K562 (cell line): ENCODE results near the gene GDF15. TPM values are rescaled to one million over a fixed set of nuclear protein-coding genes. Genes with fewer than 3 reads are reported as not detected.

ENCODE experiments used
- ARID4B ChIP-seq: sonication (generic); formaldehyde crosslinking; IDR thresholded peaks from 2 replicates; pipeline ENCODE4 v1.8.0; 2022; ENCODE audit warnings: mild to moderate bottlenecking, missing genetic modification reagents
- ATF4 ChIP-seq: fragments of 450-650 bp; formaldehyde crosslinking; IDR thresholded peaks from 2 replicates; pipeline ENCODE4 v1.4.0; 2022; ENCODE audit warnings: mild to moderate bottlenecking, moderate library complexity
- CHD1 ChIP-seq: fragments of 200-600 bp; sonication (generic); IDR thresholded peaks from one replicate; pipeline ENCODE4 v1.6.1; 2012; ENCODE audit warnings: mild to moderate bottlenecking, moderate library complexity, low read length, inconsistent platforms
- LCOR ChIP-seq: sonication (generic); formaldehyde crosslinking; IDR thresholded peaks from 2 replicates; pipeline ENCODE4 v1.8.0; 2022; ENCODE audit warnings: mild to moderate bottlenecking, missing genetic modification reagents
- POLR2A ChIP-seq: fragments of 450-650 bp; conservative IDR thresholded peaks from 2 replicates; pipeline ENCODE4 v1.6.1; 2016
- PRDM10 ChIP-seq: fragments of 450-650 bp; IDR thresholded peaks from 2 replicates; pipeline ENCODE4 v1.6.1; 2018; ENCODE audit not compliant: partially characterized antibody
- RBM22 ChIP-seq: fragments of 200-400 bp; formaldehyde crosslinking; IDR thresholded peaks from 2 replicates; pipeline ENCODE4 v1.6.1; 2018; ENCODE audit warnings: low read length, low read depth; ENCODE audit not compliant: poor library complexity, severe bottlenecking
- SOX6 ChIP-seq: fragments of 450-650 bp; IDR thresholded peaks from 2 replicates; pipeline ENCODE4 v1.6.1; 2014; ENCODE audit warnings: mild to moderate bottlenecking
- ZBTB7A ChIP-seq: IDR thresholded peaks from 2 replicates; pipeline ENCODE4 v1.6.1; 2011; ENCODE audit warnings: low read depth, mild to moderate bottlenecking, low read length, moderate library complexity, borderline replicate concordance; ENCODE audit not compliant: control insufficient read depth
- polyA plus RNA-seq, 8 experiments: library from polyadenylated mRNA; depleted of rRNA in 4 of 8; stranded (reverse) in 5 of 8; unstranded in 3 of 8; fragments of >200 nt; fragmentation: Nextera tagmentation in 2 of 8; fragmentation: Illumina TruSeq in 1 of 8; extraction: Ambion mirVana in 2 of 8; extraction: Trizol in 1 of 8; gene quantifications; 2 replicates each; pipeline versions ENCODE4 v1.2.1 to v1.2.3, GENCODE V29; 2011 to 2014; ENCODE audit warnings: inconsistent platforms in 1 of 8, missing spikeins in 1 of 8
- total RNA-seq, 7 experiments: library from RNA; depleted of rRNA in 6 of 7; stranded (reverse); fragments of >200 nt in 6 of 7; fragmentation: Illumina TruSeq in 2 of 7; extraction: Trizol in 2 of 7; gene quantifications; 2 replicates each; pipeline versions ENCODE4 v1.2.1 to v1.2.3, GENCODE V29; 2011 to 2021; ENCODE audit warnings: low replicate concordance in 1 of 7

Gene GDF15
- total and polyA plus RNA-seq, 9 of the 15 experiments (the other 6 are each of a cell fraction or from before 2014, with no cell fraction given) = 2.3 to 82.4 (median 12.5) TPM

DNA sequence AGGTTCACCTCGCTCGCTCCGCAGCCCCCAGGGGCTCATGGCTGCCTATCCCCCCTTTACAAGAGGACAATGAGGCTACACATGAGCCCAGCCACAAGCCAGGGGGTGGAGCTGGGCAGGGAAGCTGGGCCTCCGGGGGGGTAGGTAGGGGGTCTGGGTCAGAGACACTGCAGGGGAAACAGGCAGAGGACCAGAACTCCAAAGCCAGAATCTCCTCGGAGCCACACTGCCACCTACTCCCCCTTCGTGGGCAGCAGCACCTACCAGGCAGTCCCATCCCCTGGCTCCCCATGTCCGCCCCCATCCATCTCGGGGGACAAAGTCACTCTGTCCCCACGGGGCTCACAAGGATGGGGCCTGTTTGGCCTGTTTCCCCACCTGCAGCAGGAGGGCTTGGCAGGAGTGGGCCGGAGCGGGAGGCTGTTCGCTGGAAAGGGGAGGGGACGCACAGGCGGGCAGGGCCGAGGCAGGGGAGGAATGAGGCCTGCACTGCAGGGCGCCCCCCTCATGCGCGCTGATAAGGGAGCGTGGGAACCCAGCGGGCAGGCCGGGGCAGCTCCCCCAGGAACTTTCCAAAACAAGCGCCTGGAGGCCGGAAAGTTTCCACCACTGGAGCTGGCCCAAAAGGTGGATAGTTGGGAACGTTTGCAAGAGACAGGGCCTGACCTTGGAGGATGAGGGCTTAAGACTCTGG lies 52.5 kb downstream of the GDF15 start (continued):
- TF ChIP-seq PRDM10 = peak; percentile 84
- 0 out of 2 replicates have a peak, but pooled peaks have one; percentile 5 for TF ChIP-seq ATF4 (CRISPR knock-in tag)
- TF ChIP-seq POLR2A = peak; percentile 13; the same call in 1 of the 2 replicates
- TF ChIP-seq ARID4B (CRISPR knock-in tag) = no peak; the same call in 1 of the 2 replicates
- TF ChIP-seq CHD1 = peak; percentile 58
- TF ChIP-seq SOX6 = 0 out of 2 replicates have a peak, but pooled peaks have one; percentile 51
- peak; percentile 85 for TF ChIP-seq RBM22
- TF ChIP-seq ZBTB7A = peak; percentile 90
- 0 out of 2 replicates have a peak, but pooled peaks have one; percentile 29 for TF ChIP-seq LCOR (CRISPR knock-in tag)
